ENCODE results near the gene ZMYND10.
"Not testable (repeated sequence)": the region's sequence is repeated elsewhere in the genome, so short reads cannot be mapped to it uniquely, and the experiment has no call there.

ZMYND10 gene

GRCh38 chr3:50325113-50325480 is 20.4 kb downstream of the ZMYND10 start:
- no peak for DNase-seq (ENCODE audit: low read depth)

GRCh38 chr3:50324351-50325112 is 21.0 kb downstream of the ZMYND10 start:
- DNase-seq (ENCODE audit: low read depth) = peak; percentile 52

GRCh38 chr3:50323614-50324199 is 21.8 kb downstream of the ZMYND10 start:
- no peak for DNase-seq (ENCODE audit: low read depth)

- no peak for DNase-seq (ENCODE audit: low read depth)
Observed at GRCh38 chr3:50323092-50323600, 22.4 kb downstream of the ZMYND10 start.

DNA sequence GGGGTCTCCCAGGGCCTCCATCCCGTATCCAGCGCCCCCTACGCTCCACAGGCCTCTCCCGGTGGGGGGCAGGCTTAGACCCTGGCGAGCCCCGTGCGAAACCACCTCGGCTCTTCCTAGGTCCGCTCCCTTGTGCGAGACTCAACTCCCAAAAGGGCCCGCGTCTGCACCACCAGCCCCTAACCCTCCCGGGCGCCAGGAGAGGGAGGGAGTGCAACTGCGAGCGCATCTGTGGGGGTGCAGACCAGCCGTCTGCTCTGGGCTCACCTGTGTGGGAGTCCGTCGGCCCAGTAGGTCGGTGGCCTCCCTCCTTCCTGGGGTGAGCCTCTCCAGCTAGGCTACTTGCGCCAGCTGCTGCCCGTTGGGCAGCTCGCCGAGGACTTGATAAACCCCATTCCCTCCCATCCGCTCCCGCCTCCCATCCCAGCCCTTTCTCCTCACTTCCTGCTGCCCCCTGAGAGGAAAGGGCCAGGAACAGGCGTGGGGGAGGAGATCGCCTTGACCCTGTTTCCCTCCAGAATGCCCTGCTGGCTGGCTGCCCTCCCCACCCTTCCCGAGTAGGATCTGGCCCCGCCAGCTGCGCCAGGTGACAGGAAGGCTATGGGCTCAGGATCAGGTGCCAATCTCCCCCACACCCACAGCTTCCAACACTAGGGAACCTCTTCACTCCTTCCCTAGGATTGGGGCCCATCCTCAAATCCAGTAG is 23.0 kb downstream of the ZMYND10 start, which contains the start of gene HYAL2:
Gene HYAL2 (minus strand): TSS at position 360 of the 706 bp plus-strand sequence. CDS start 2,256 bp downstream, outside the sequence.
- no peak for DNase-seq (ENCODE audit: low read depth)

DNA sequence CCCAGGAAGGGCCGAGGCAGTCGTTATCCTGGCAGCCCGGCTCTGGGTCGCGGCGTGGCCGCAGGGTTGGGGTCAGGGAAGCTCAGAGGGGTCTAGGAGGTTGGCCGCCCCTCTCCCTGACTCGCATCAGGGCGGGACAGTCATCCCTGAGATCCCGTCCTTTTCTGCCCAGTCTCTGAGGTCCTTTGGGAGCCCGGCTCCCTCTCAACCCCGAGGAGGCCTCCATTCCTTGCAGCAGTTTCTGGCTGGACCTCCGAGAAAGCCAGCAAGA is 23.5 kb downstream of the ZMYND10 start:
- no peak for DNase-seq (ENCODE audit: low read depth)

- peak; percentile 84 for DNase-seq (ENCODE audit: low read depth)
Observed at GRCh38 chr3:50321336-50322114, 24.0 kb downstream of the ZMYND10 start.

DNA sequence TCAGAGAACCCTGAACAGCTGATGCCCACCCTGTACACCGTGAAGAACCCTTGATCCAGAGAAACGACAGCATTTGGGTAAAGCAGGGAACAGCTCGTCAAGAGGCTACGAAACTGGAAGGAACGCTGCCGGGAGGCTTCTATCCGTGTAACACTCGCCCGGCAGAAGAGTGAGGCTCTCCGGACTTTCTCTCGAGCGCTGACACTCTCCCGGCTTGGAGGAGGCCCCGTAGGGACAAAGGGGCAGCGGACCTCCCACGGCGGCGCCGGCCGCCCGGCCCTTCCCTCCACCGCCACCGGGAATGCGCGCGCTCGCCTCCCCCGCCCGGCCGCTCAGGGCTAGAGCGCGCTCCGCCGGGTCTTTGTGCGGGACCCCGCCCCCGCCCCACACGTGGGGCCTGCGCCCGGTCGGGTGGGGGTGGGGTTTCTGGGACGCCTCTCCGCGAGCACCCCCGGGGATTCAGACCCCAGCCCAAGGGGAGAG is 24.6 kb downstream of the ZMYND10 start:
- peak; percentile 61 for DNase-seq (ENCODE audit: low read depth)

- no peak for DNase-seq (ENCODE audit: low read depth)
Observed at GRCh38 chr3:50319894-50320625, 25.5 kb downstream of the ZMYND10 start.

DNA sequence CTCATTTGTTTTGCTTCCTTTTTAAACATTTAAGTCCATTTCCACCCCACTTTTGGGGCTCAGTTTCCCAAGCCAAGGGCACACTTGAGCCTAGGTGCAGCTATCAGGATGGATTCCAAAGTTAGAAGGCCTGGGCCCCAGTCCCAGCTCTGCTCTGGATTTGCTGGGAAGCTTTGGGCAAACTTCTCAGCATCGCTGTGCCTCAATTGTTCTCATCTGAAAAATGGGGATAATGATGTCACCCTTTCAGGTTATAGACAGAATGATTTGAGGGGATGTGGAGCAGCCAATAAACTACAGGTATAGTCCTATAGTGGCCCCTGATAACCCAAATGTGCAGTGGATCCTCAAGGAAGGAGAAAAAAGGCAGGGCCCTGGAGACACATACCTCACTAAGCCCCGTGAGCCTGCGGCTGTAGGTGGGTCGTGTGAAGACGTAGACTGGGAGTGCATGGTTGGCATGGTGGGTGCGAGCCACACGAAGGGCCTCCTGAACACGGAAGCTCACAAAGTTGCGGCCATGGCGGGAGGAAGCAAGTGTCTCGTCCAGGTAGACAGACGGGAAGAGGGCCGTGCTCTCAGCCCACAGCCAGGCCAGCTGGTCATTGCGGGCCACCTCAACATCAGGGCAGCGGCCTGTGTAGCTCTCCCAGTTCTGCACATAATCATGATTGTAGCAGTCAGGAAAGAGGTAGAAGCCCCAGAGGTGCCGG is 26.2 kb downstream of the ZMYND10 start:
- no peak for DNase-seq (ENCODE audit: low read depth)

- DNase-seq (ENCODE audit: low read depth) = no peak
Observed at GRCh38 chr3:50318615-50319014, 26.9 kb downstream of the ZMYND10 start.

GRCh38 chr3:50318163-50318562 is 27.4 kb downstream of the ZMYND10 start:
- DNase-seq (ENCODE audit: low read depth) = no peak

DNA sequence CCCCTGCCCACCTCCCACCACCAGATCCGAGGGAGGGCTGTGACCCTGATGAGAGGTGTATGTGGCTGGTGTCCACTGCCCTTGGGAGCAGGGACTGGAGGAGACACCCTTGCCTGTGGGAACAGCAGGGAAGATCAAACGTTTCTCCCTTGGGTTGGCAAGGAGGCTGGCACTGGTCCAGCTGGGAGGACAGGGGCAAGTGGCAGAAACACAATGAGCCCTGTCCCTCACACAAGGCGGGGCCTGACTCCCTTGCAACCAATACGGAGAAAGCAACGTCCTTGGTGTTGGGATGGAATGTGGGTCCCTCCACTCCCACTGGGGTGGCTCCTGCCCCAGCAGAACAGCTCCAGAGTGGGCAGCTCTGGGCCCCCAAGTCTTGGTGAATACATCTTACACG is 28.2 kb downstream of the ZMYND10 start:
- no peak for DNase-seq (ENCODE audit: low read depth)

GRCh38 chr3:50316657-50317242 is 28.8 kb downstream of the ZMYND10 start:
- peak; percentile 67 for DNase-seq (ENCODE audit: low read depth)

GRCh38 chr3:50314816-50315215 is 30.7 kb downstream of the ZMYND10 start:
- DNase-seq (ENCODE audit: low read depth) = no peak

GRCh38 chr3:50314342-50314741 is 31.2 kb downstream of the ZMYND10 start:
- no peak for DNase-seq (ENCODE audit: low read depth)

DNA sequence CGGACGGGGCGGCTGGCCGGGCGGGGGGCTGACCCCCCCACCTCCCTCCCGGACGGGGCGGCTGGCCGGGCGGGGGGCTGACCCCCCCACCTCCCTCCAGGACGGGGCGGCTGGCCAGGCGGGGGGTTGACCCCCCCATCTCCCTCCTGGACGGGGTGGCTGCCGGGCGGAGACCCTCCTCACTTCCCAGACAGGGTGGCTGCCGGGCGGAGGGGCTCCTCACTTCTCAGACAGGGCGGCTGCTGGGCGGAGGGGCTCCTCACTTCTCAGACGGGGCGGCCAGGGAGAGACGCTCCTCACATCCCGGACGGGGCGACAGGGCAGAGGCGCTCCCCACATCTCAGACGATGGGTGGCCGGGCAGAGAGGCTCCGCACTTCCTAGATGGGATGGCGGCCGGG is 33.5 kb downstream of the ZMYND10 start:
- DNase-seq (ENCODE audit: low read depth) = not testable (repeated sequence)

DNA sequence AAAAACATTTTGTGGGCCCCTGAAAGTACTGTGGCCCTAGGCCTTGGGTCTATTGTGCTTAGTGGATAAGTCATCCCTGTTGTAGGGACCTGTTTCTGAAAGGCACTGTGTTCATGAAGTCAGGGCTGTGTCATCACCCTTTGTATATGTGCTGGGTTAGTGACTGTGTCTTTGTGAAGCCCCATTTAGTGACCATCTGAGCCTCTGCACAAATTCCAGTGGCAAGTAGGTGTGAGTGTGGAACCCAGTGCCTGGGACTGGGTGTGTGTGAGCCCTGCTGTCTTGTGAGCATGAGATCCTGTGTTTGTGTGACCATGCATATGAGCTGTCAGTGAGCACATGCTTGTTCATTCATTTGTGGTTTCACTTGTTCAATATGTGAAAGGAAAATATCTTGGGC is 40.9 kb downstream of the ZMYND10 start:
- DNase-seq (ENCODE audit: low read depth) = no peak

DNA sequence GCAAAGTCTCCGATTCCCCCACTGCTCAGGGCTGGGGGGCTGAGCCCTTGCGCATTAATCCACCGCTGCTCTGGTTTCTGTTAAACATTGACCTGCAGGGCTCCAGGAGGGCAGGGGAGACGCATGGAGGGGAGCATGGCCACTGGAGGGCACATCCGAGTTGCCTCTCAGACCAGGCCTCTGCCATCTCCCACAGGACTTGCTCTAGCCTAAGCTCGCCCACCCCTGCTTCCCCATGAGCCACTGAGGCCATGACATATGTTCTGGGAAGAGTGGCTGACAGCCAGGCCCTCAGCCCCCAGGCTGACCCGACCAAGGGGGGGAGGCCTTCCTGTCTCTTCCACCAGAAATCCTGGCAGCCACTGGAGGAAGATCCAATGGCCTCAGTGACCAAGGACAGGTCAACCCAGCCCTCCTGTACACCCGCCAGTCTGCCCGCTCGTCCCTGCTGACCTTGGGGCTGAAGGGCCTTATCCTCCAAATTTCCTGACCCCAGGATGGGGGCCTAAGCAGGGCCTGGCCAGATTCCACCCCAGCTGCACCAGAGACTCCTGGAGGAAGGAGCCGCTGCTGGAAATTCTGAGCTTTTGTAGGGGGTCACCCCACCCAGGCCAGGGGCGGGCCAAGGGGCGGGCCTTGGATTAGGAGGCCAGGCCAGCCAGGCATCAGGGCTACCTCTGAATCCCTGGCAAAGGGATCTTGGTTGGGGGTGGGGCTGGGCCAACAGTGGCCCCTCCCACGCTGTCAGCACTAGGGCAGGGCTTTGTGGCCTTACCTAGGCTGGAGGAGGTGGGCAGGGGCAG is 42.3 kb downstream of the ZMYND10 start, which contains the start of gene HYAL1:
Gene HYAL1 (minus strand): TSS at position 562 of the 803 bp plus-strand sequence. CDS start 618 bp downstream, outside the sequence.
- DNase-seq (ENCODE audit: low read depth) = peak; percentile 23

All from amniotic epithelial cell (primary cell).